ENCODE results near the gene MIS12.

DNA sequence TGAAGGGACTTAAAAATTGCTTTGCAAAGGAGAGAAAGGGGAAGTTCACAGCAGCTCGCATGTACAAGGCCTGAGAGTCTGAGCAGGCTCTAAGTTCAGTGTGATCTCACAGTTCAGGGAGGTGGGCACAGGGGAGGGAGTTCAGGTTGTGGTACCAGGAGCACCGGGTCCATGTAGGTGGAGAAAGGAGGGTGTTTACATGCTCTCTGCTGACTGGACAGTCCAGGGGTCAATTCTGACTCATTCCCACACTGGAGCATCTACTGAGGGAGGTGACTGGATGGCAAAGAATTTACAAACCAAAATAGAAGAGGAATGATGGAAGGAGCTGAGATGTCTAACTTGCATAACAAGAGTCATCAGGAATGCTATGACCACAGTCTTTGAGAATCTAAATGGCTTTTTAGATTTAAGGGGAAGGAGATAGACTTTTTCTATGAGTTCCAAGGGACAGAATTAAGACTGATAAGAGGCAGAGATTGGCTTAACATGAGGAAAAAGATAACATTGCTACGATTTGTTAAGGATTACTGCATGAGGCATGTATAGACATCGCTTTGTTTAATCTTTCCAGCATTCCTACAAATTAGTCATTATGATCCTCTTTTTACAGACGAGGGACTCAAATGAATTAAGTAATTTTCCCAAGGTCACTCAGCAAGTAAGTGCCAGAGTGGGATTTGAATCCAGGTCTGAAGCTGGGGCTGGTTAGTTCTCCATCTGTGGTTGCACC, 29.9 kb downstream of the MIS12 start:
- TF ChIP-seq GATA2 (IDR thresholded peaks at IDR 0.05; ENCODE audit: low read depth, low read length) = no peak
- TF ChIP-seq GATA3 (IDR thresholded peaks at IDR 0.05; ENCODE audit: low read depth, low read length) = no peak
